ENCODE data around the gene ACSF3. TPM values are rescaled to one million over a fixed set of nuclear protein-coding genes. Genes with fewer than 3 reads are reported as not detected.

The ACSF3 gene
- total RNA-seq, 4 donors from 2014 or later: 26.1 to 55.1 (median 32.5) TPM

DNA sequence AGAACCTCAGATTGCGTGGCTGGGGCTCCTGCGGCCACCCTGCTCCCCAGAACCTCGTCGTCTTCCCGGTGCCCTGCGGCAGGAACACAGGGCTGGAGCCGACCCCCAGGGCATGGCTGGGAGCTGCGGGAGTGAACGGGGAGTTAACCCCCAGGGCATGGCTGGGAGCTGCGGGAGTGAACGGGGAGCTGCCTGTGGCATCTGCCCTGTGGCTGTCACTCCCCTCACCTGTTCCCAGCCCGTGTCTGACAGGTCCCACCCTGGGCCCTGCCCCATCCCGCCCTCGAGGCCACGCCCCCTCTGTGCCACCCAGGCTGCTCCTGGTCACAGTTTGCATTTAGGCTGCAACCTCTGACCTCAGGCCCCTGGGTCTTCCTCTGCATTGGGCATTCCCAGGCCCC is 39.4 kb upstream of the ACSF3 start:
- no peaks in the 10 kb centered on the region for H3K9me3 ChIP-seq
- TF ChIP-seq POLR2A (IDR thresholded peaks at IDR 0.05) (no peak), EP300 (IDR thresholded peaks at IDR 0.05) (no peak), POLR2AphosphoS5 (IDR thresholded peaks at IDR 0.05) (no peak)
- TF ChIP-seq, protein P1, sequence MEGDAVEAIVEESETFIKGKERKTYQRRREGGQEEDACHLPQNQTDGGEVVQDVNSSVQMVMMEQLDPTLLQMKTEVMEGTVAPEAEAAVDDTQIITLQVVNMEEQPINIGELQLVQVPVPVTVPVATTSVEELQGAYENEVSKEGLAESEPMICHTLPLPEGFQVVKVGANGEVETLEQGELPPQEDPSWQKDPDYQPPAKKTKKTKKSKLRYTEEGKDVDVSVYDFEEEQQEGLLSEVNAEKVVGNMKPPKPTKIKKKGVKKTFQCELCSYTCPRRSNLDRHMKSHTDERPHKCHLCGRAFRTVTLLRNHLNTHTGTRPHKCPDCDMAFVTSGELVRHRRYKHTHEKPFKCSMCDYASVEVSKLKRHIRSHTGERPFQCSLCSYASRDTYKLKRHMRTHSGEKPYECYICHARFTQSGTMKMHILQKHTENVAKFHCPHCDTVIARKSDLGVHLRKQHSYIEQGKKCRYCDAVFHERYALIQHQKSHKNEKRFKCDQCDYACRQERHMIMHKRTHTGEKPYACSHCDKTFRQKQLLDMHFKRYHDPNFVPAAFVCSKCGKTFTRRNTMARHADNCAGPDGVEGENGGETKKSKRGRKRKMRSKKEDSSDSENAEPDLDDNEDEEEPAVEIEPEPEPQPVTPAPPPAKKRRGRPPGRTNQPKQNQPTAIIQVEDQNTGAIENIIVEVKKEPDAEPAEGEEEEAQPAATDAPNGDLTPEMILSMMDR (IDR thresholded peaks at IDR 0.05): no peak
- H3K27ac ChIP-seq: no peak overlapping the region
- DNase-seq (ENCODE audit: low spot score in 2 of 2): no peak
- peaks cover 88% of the 10 kb centered on the region for H3K27me3 ChIP-seq
- H3K4me3 ChIP-seq: no peak overlapping the region
- WGBS: 31% methylated on average over 4 of the region's 15 CpGs
- peaks cover 27% of the 10 kb centered on the region for H3K4me1 ChIP-seq
- no peaks in the 10 kb centered on the region for H3K36me3 ChIP-seq

DNA sequence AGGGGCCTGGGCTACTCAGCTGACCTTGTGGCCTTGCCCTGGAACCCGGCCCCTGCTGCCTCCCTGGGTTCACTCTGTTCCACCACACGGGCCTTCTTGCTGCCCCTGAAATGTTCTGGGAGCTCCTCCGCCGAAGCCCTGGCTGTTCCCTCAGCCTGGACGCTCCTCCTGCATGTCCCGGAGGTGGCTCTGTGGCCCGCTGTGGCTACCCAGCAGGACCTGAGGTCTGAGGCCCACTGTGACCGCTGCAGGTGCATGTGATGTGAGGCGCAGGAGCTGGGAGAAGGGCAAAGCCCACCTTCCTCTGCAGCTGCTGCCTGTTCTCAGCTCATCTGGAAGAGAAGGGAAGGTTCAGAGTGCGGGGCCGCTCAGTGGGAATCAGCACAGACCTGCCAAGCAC is 38.9 kb upstream of the ACSF3 start:
- H3K9me3 ChIP-seq: no peaks in the 10 kb centered on the region
- peaks cover 24% of the 10 kb centered on the region for H3K4me1 ChIP-seq
- no peak overlapping the region for H3K27ac ChIP-seq
- H3K27me3 ChIP-seq: peaks cover 87% of the 10 kb centered on the region
- no peak for TF ChIP-seq POLR2A (IDR thresholded peaks at IDR 0.05)
- H3K4me3 ChIP-seq: no peak overlapping the region
- no CpG with 5 or more reads among the region's 11 CpGs for WGBS
- no peaks in the 10 kb centered on the region for H3K36me3 ChIP-seq
- DNase-seq (ENCODE audit: low spot score in 2 of 2): no peak

DNA sequence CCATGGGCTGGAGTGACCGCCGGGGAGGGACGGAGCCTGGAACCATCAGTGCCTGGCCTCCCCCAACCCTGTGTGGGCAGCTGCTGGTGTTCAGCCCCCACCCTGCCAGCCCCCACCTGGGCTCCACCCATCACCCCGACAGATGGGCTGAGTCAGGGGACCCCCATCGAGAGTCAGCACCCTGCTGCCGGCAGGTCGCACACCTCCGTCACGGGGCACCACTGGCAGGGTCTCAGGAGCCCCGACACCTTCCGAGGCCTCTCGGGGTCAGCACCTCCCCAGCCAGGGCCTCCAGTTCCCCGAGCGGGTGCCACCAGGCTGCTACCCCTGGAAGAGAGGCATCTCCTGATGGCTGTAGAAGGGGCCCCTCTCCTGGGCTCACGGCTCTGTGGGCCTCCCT is 38.3 kb upstream of the ACSF3 start:
- Histone ChIP-seq H3K27me3 (peaks cover 81% of the 10 kb centered on the region), H3K36me3 (no peaks in the 10 kb centered on the region), H3K27ac (no peak overlapping the region), H3K4me1 (peaks cover 18% of the 10 kb centered on the region), H3K4me3 (no peak overlapping the region), H3K9me3 (no peaks in the 10 kb centered on the region)
- no peak for DNase-seq (ENCODE audit: low spot score in 2 of 2)
- WGBS: no CpG with 5 or more reads among the region's 15 CpGs
- TF ChIP-seq POLR2A (IDR thresholded peaks at IDR 0.05): no peak
- no peak for TF ChIP-seq POLR2AphosphoS5 (IDR thresholded peaks at IDR 0.05)
- TF ChIP-seq, protein P1 (IDR thresholded peaks at IDR 0.05): no peak
- no peak for TF ChIP-seq EP300 (IDR thresholded peaks at IDR 0.05)

DNA sequence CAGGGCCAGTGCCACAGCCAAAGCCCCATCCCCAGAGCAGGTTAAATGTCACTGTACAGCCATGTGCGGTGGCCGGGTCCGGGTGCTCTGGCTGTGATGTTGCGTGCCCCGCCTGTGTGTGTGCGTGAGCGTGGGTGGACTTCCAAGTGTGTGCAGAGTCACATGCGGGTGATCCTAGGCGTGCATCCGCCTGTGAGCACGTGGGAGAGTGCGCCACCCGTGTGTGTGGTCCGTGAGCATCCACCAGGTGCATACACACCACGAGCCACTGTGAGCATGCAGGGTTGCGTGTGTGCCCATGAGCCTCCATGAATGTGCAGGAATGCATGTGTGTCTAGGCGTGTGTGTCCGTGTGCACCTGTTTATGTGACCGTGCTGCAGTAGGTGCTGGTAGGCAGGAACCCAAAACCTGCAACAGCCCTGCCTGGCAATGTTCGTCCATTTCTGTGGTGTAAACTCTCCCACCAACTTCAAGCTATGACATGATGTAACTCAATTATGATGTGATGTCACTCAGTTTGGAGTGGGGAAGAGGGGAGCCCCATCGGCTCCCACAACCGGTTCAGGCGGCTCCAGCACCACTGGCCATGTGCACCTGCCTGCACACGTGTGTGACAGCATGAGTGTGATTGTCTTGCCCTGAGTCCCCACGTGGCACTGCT is 37.6 kb upstream of the ACSF3 start:
- TF ChIP-seq POLR2AphosphoS5 (IDR thresholded peaks at IDR 0.05) (no peak), POLR2A (IDR thresholded peaks at IDR 0.05) (no peak), EP300 (IDR thresholded peaks at IDR 0.05) (no peak)
- TF ChIP-seq, protein P1 (IDR thresholded peaks at IDR 0.05): no peak

DNA sequence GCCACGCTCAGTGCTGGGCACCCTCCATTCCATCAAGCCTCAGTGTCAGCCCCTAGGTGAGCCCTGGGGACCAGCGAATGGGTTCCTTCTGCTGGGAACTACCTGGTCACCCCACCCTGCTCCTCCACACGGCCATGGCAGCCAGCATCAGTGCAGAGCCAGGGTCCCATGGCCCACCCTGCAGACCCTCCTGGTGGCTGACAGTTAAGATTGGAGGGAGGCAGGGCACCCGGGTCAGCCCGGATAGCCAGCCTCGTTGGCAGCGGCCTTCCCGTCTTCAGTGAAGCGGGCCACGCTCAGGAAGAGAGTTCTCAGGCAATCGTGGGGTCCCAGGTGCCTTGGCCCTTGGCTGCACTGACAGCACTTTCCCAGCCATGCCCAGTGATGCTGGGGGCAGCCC is 37.1 kb upstream of the ACSF3 start:
- no peak overlapping the region for H3K4me3 ChIP-seq
- H3K9me3 ChIP-seq: no peaks in the 10 kb centered on the region
- WGBS: 72% methylated on average over 3 of the region's 11 CpGs
- TF ChIP-seq POLR2A (IDR thresholded peaks at IDR 0.05) (no peak), EP300 (IDR thresholded peaks at IDR 0.05) (no peak), POLR2AphosphoS5 (IDR thresholded peaks at IDR 0.05) (no peak)
- TF ChIP-seq, protein P1 (IDR thresholded peaks at IDR 0.05): no peak
- no peak overlapping the region for H3K27ac ChIP-seq
- peaks cover 17% of the 10 kb centered on the region for H3K4me1 ChIP-seq
- DNase-seq (ENCODE audit: low spot score in 2 of 2): no peak
- peaks cover 80% of the 10 kb centered on the region for H3K27me3 ChIP-seq
- H3K36me3 ChIP-seq: no peaks in the 10 kb centered on the region

More for the DNA sequence above, 37.6 kb upstream of the ACSF3 start:
- peaks cover 80% of the 10 kb centered on the region for H3K27me3 ChIP-seq
- DNase-seq (ENCODE audit: low spot score in 2 of 2): no peak
- peaks cover 18% of the 10 kb centered on the region for H3K4me1 ChIP-seq
- H3K36me3 ChIP-seq: no peaks in the 10 kb centered on the region
- H3K9me3 ChIP-seq: no peaks in the 10 kb centered on the region
- no peak overlapping the region for H3K27ac ChIP-seq
- H3K4me3 ChIP-seq: no peak overlapping the region
- 69% methylated on average over 5 of the region's 25 CpGs for WGBS

DNA sequence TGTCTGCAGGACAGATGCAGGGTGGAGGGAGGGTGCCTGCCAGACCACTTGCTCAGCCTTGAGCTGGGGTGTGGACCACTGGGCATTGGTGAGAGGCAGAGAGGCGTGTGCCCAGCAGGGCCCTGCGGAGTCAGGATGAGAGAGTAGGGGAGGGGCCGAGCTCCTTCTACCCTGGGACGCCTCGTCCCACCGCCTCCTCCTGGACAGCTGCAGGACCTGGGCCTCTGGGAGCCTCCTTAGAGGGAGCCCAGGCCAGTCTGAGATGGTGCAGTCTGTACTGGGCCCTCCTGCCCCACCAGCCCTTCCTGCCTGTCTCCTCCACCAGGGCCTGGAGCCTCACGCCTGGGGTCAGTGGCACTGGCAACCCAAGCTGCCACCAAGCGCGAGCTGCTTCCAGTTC is 35.9 kb upstream of the ACSF3 start:
- H3K27me3 ChIP-seq: peaks cover 78% of the 10 kb centered on the region
- DNase-seq (ENCODE audit: low spot score in 2 of 2): no peak
- no peak for TF ChIP-seq POLR2AphosphoS5 (IDR thresholded peaks at IDR 0.05)
- TF ChIP-seq POLR2A (IDR thresholded peaks at IDR 0.05): no peak
- H3K9me3 ChIP-seq: no peaks in the 10 kb centered on the region
- no peak overlapping the region for H3K27ac ChIP-seq
- H3K4me3 ChIP-seq: no peak overlapping the region
- H3K36me3 ChIP-seq: no peaks in the 10 kb centered on the region
- WGBS: 63% methylated on average over 6 of the region's 9 CpGs
- H3K4me1 ChIP-seq: peaks cover 7% of the 10 kb centered on the region
